Measurements from ENCODE around the gene DNAJB12.
"Not testable (repeated sequence)": the region's sequence is repeated elsewhere in the genome, so short reads cannot be mapped to it uniquely, and the experiment has no call there.

The DNAJB12 gene

DNA sequence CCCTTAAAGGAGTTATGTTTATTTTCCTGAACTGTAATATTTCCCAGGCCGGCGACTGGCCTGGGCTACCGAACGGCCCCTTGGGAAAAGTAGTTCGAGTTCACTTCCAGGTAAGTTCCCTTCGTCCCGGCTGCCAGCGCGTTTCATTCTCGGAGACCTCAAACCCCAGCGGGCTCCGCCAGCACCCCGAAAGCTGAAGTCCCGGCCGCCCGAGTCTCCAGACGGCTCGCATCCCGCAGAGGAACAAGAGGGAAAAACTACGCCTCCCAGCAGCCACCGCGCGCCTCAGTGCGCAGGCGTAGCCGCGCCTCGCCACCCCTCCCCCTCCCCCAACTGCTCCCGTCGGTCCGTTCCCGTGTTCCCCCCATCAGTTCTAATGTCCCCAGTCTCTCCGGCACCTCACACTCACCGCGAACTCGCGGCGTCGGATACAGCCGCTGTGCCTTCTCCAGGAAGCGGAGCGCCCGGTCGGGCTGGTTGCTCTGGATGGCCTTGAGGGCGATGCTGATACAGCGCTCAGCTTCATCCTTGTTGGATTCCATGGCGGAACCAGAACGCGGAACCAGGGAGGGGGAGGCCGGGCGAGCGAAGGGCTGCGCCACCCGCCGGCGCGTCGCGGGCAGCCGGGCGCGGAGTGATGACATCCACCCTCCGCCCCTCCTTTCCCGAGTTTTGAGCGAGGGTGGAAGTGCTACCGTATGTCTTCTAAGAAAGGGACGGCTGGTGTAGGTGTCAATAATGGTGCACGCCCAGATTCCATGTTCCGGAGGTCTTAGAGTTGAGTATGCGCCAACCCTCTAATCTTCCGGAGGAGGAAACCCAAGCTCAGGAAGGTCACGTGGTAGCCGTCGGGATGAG is at the start of gene DNAJB12:
Gene DNAJB12, minus strand, starts transcription at position 564 of the 858 bp plus-strand sequence. Its CDS starts 22 bp downstream, at position 542.
- DNase-seq = peak; percentile 92

DNA sequence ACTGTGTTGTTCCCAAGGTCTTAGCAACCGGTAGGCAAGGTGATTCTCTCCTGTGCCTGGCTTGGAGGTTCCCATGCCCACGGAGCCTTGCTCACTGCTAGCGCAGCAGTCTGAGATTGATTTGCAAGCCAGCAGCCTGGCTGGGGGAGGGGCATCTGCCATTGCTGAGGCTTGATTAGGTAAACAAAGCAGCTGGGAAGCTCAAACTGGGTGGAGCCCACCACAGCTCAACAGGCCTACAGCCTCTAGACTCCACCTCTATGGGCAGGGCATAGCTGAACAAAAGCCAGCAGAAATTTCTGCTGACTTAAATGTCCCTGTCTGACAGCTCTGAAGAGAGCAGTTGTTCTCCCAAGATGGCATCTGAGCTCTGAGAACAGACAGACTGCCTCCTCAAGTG is 40.9 kb upstream of the DNAJB12 start:
- DNase-seq = not testable (repeated sequence)

DNA sequence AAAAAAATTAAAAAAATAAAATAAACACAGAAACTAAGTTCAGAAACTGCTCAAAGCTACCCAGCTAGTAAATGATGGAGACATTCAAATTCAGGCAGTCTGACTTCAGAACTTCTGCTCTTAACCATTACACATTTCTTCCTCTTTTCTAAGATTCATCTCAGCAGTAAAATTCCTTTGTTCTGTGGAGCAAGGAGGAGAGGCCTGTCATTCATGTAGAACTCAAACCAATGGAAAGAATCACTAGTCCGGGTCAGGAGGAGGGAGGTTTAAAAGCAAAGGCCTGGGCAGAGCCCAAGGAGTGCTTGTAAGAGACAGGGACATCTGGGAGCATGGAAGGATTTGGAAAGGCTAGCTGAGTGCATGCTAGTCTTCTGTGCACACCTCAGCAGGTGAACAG is 37.9 kb upstream of the DNAJB12 start:
- no peak for DNase-seq

DNA sequence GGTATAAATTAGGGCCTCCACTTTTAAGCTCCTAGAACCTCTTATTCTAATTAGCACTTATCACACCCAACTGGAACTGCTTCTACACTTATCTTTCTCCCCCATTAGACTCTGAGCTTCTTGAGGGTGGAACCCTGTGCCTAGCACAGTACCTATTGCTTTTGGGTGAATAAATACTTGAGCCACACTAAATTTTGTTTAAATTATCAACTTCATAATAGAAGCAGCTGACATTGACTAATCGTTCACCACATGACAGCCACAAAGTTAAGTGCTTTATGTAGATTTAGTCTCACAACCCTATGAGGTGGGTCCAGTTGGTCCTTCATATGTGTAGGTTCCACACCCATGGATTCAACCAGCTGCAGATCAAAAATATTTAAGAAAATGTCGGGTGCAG is 36.0 kb upstream of the DNAJB12 start:
- no peak for DNase-seq

DNA sequence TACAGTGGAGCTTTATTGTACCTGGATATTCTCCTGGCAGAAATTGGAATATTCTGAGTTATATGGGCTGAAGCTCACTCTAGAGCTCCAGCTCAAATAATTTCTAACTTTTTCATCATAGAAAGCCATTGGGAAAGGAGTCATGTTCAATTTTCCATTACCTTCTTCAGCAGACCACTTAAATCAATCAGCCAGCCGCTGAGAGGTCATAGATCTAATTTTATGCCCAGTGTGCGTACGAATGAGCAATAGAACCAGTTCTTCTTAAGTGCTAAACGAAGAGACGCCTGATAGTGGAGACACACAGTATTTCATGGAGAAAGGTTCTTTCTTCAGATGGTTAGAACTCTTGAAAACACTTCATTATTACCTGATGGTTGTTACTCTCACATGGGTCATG is 35.0 kb upstream of the DNAJB12 start:
- DNase-seq = no peak

DNA sequence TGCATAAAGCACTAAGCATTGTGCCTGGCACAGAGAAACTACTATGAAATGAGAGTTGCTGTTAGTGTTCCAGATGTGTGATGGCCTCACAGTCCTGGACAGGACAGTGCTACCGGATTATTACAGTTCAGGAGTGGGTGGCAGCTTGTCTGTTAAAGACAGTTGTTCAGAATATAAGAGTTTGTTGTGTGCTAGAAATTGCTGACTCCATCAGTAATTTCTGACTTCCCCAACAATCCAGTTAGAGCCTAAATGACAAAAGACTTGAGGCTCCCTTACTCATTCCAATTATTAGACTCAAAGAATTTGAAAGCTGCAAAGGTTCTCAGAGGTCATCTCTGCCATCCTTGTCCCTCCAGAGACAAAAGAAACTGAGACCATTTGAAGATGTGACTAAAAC is 34.3 kb upstream of the DNAJB12 start:
- DNase-seq = no peak

DNA sequence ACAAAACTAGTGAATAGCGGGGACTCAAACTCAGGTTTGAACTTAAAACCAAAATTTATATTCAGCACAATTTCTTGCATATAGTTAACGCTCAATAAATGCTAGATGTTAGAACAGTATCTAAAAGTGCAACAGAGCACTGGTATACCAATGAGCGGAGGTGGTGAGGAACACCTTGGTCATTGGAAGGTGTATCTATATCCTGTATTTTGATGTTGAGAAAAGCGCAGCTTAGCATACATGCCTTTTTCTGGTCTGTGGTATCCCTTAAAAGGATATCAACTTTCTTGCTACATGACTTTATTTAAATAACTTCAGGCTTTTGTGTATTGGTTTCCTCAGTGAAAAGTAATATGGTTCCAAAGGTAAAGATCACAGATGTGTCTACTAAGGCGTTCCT is 33.3 kb upstream of the DNAJB12 start:
- no peak for DNase-seq

DNA sequence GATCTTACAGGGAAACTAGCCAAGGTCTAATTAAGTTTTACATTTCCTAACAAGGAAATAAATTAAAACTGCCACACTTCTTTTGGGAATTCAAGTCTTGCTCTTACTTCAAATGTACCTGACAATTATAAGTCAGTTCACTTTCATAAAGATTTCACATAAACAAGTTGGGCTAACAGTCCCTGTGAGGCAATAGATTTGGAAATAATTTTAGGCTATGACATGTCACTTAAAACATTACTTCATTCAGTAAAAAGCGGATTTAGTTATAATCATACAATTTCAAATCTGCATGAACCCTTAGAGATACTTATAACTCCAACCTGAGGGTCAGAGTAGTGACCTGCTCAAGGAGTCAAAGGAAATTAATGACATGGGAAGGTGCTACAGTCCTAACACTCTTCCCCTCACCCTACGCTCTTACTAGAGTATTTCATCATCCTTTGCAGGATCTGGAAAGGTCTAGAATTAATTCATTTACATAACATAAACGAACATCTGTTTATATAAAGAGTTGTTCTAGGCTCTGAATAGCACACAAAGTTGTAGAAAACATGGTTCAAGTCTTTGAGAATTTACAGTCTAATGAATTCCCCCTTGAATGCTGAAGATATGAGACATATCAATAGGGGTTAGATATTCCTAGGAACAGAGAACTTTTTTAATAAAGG is 32.3 kb upstream of the DNAJB12 start:
- no peak for DNase-seq

DNA sequence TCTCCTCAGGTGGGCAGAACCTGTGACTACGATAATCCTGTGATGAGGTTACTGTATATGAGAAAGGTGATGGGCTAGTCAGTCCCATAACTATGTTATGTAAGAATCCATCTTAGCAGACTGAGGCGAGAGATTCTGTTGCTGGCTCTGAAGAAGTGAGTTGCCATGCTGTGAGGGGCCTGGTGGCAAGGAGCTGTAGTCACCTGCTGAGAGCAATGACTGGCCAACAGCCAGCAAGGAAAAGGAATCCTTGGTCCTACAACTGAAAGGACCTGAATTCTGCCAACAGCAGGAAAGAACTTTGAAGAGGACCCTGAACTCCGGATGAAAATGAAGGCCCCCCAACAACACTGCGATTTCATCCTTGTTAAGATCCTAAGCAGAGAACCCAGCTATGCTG is 31.0 kb upstream of the DNAJB12 start:
- DNase-seq = no peak

DNA sequence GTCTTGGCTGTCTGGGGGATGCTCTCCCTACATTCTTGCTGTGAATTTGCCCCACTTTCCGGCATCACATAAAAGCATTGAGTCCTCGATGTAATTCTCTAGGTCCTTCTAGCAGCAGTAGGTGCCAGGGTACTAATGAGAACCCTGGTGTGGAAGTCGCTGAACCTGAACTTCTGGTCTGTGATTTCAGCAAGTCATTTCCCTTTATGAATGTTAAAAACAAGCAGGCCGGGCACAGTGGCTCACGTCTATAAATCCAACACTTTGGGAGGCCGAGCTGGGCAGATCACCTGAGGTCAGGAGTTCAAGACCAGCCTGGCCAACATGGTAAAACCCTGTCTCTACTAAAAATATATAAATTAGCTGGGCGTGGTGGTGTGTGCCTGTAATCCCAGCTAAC is 30.3 kb upstream of the DNAJB12 start:
- not testable (repeated sequence) for DNase-seq

DNA sequence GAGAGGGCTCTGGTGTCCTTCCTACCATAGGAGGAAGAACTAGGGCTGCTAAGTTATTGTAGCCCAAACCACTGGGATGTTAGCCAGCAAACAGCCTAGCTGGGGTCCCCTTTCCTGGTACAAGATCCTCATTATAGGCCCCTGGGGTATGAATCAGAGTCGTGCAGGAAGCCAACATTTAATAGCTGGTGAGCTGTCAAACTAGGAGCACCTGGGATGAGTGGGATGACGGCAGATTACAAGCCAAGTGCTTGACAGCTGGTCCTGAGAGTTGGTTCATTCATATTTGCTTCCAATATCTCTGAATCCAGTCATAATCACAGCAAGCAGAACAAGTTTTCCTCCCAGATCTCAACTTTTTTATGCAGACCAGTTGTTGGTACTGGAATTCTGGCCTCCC is 25.1 kb upstream of the DNAJB12 start:
- DNase-seq = no peak

DNA sequence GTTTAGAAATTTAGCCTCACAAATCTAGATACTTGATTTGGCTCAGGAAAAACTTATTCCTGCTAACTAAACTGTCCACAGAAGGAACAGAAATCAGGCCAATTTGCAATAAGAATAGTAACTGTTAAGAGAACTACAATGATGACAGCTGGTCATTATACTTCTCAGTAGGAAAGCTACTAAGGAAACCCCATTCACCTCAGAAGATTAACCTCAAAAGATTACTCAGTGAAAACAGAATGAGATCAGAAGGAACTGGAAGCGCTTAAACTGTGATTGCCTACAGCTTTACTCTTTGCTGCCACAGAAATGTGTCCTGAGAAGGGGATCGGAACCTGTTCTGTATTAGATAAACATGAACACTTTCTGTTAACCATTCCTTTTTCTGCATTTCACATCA is 24.3 kb upstream of the DNAJB12 start:
- DNase-seq = no peak

DNA sequence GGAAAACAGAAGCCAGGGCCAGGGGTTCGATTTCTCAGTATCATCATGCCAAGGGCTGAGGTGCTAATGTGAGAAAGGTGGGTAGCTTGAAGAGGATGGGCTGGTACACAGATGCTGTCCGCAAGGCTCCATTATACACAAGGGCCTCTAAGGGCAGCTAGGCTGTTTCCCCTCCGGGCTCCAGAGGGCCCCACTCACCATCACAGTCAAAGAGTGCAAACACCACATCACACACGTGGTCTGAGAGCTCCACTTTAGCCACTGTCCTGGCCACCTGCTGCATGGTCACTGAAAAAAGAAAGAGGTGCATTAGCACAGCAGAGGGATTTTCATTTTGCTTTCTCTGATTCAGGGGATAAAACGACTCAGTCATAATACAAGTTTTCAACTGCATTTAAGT is 20.9 kb upstream of the DNAJB12 start:
- no peak for DNase-seq

DNA sequence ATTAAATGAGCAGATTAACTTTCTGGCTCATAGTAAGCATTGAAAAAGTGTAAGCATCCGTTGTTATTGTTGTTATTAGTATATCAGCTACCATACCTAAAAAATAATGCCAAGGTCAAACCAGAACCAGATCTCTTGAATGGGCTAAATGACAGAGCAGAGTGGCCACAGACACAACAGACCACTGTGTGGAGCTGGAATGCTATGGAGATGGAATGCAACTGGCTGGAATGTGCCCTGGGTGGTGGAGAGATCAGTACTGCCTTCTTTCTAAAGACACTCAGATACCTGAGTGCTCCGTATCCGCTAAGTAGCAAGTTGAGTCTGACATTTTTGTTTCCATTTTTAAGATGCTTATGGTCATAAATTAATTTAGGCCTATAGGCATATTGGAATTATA is 20.5 kb upstream of the DNAJB12 start:
- DNase-seq = no peak

DNA sequence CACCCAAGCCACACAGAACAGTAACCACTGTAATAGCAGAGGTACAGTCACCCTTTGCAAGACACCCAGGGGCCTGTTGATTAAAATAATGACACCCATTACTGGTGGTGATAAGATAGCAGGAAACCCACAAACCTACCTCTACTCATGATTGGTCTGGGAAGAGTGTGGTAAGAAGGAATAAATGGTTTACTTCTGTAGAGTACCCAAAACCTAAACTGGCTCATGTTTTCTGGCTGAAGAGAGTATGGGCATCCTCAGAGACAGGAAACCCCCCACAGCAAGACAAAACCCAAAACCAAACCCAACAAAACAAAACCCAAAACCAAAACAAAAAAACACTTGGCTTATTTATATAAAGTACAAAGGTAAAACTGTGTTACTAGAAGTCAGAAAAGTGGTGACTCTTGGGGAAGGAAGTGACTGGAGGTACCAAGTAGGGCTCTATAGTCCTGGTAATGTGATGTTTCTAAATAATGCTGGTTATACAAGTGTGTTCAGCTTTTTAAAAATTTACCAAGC is 15.5 kb upstream of the DNAJB12 start:
- DNase-seq = no peak

DNA sequence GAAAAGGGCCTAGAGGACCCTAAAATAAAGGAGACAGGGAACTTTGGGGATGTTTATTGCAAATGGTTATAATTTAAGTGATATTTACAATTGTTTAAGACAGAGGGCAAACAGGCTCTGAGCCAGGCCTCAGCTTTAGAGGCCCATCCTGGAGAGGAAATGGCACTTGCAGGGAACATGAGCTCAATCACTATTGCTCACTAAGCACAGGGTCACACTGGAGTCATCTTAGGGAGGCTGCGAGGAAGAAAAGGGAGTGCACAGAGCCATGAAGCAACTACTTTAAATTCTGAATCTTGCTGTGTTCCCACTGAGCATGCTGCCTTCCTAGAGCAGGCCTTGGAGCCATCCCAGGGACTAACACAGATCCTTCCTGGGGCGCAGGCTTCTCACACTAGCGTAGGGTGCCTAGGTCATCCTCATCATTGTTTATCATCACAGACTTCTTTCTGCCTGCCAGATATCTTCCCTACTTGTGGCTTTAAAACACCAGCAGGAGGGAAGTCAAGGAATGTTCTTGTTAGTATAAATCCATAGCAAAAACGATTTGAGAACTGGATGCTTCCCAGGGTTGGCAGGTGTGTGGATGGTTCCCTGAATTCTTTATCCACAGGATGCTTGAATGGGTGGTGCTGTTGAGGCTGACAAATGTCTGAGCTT is 12.7 kb upstream of the DNAJB12 start:
- DNase-seq = no peak

DNA sequence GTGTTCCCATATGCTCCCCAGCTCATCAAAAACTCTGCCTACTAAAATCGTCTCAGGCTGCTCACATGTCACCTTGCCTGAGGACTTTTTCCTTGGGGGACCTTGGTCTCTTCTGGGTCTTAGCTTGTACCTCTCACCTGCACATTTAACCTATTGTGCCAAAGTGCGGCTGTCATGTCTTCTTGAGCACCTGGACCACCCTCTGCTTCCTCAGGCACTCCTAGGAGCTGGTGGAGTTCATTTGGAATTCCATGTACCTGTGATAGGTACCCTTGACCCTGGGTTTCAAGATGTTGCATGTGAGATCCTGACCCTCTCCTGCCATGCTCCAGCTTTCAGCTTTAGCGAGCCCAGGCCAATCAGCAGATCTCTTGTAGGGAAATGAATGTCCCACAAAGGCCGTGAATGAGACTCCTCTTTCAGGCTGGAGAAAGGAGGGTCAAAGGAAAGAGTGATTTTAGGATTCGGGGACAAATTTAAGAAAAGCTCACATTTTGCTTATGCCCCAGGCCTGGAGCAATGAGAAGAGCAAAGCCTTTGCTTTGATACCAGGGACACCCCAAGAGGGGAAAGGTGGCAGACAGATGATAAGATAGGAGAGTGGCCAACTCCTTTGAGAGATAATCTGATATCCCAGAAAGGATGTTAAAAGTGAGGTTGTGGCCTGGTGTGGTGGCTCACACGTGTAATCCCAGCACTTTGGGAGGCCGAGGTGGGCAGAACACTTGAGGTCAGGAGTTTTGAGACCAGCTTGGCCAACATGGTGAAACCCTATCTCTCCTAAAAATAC is 10.6 kb upstream of the DNAJB12 start:
- DNase-seq = no peak

DNA sequence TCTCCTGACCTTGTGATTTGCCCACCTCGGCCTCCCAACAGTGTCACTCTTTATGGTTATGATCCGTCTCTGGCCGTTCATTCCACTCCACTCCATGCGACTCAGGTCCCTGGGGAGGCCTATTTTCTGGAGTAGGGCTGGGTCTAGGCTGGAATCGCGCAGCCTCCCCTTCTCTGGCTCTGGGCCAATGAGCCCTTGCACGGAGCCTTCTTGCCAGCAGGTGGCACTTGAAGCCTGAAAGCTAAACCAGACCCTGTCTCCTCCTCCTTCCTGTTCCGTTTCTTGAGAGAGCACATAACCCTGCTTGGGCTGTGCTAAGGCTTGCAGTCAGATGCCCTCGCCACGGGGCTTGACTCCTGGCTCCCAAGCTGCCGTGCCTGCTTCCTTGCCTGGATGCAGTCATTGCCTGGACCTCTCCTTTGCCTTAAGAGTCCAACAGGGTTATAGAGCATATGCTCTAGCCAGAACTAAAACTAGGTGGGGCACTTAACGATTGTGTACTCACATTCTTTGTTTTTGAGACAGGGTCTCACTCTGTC is 9.6 kb upstream of the DNAJB12 start:
- DNase-seq = peak; percentile 91

DNA sequence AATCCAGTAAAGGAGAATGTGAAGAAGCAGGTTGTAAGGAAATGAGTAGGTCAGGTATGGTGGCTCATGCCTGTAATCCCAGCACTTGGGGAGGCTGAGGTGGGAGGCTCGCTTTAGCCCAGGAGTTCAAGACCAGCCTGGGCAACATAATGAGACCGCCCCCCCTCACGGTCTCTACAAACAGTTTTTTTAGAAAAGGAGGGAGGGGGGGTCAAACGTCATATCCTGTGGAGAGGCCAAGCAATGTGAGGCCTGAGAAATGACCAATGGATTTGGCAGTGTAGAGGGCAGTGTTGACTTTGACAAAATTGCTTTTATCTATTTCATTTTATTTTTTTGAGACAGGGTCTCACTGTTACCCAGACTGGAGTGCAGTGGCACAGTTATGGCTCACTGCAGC is 2.3 kb upstream of the DNAJB12 start:
- DNase-seq = no peak

DNA sequence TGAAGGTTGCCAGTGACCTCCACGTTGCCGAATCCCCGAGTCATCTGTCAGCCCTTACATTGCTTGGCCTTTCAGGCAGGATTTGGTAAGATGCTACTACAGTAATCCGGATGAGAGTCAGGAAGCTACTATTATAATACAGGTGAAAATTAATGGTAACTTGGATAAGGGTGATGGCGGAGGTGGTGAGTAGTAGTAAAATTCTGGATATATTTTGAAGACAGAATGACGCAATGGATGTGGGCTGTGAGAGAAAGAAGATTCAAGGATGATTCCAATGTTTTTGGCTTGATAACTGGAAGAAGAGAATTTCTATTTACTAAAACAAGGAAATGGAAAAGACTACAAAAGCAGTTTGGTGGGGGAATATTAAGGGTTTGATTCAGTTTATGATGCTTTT is 1.4 kb upstream of the DNAJB12 start:
- DNase-seq = no peak

DNA sequence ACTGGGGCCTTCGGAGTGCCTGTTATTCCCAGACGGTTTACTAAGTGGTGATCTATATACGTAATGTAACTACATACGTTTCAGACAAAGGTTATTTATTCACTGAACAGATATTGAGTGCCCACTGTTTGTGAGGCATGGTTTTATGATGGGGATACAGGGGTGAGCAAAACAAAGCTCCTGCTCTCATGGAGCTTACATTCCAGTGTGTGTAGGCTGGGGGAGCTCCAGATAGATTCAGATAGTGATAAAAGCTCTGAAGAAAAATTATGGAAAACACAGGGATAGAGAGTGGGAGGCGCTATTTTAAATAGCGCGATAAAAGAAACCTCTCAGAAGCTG is 466 bp upstream of the DNAJB12 start:
- no peak for DNase-seq

DNA sequence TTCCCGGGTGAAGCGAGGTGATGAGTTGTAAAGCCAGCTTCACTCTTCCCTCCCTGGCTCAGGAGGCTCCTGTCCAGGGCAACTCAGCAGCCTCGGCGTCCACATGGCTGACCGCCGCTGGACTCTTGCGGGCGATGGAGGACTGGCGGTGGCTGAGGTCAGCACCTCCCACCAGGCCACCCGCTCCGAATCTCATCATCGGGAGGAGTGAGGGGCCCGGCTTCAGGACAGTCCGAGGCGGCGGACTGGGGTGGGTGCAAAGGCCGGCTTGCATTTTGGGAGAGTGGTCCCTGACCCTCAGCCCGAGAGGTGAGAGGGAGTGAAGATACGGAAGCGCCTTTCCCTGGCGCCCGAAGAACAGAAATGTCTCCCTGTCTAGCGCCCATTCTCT is 759 bp downstream of the DNAJB12 start:
- DNase-seq = no peak

Data from T1000 (cell line).